Left lung (tissue), 10 donors: Measurements from ENCODE around the gene ZNF354C. TPM values are rescaled to one million over a fixed set of nuclear protein-coding genes. Genes with fewer than 3 reads are reported as not detected.

Experiments
- ATAC-seq: fragments of 200-7000 bp; cut with Tn5 transposase; one replicate; pipeline ENCODE4 v1.9.1; 2020; ENCODE audit warnings: moderate library complexity
- DNase-seq, 4 donors: peaks; one replicate each; pipeline ENCODE4 v3.0.0-alpha.2; 2013 to 2020
- H3K27ac ChIP-seq, 2 donors: fragments of 200-600 bp; sonication (generic) in 1 of 2; one replicate each; pipeline versions ENCODE4 v1.5.0 to v1.8.0; 2020 to 2021
- H3K27me3 ChIP-seq, 2 donors: fragments of 200-600 bp; sonication (generic) in 1 of 2; one replicate each; pipeline versions ENCODE4 v1.5.0 to v1.8.0; 2020 to 2021
- H3K36me3 ChIP-seq, 2 donors: fragments of 200-600 bp; sonication (generic) in 1 of 2; one replicate each; pipeline versions ENCODE4 v1.5.0 to v1.8.0; 2020 to 2021
- H3K4me1 ChIP-seq, 2 donors: fragments of 200-600 bp; one replicate each; pipeline ENCODE4 v1.8.0; 2021
- H3K4me3 ChIP-seq, 2 donors: fragments of 200-600 bp; sonication (generic) in 1 of 2; one replicate each; pipeline versions ENCODE4 v1.5.0 to v1.8.0; 2020 to 2021; ENCODE audit warnings: mild to moderate bottlenecking in 1 of 2
- H3K9me3 ChIP-seq, 2 donors: fragments of 200-600 bp; sonication (generic) in 1 of 2; one replicate each; pipeline versions ENCODE4 v1.5.0 to v1.8.0; 2020 to 2021
- CTCF ChIP-seq, 2 donors: fragments of 200-600 bp; sonication (generic) in 1 of 2; IDR thresholded peaks; one replicate each; pipeline versions ENCODE4 v1.5.0 to v1.8.0; 2021; ENCODE audit warnings: antibody characterized with exemption in 2 of 2
- intact Hi-C, 2 donors: fragments of 100-400 bp; cut with DNase I; formaldehyde crosslinking; loops; one replicate each; pipeline versions ENCODE4 v1.11.2 to v1.14.2; 2022
- polyA plus RNA-seq, 6 donors: library from polyadenylated mRNA; unstranded; fragments of 120-200 nt; gene quantifications; one replicate each; pipeline ENCODE4 v1.2.1, GENCODE V29; 2013; ENCODE audit not compliant: insufficient read length in 6 of 6
- total RNA-seq, 2 donors: library from RNA; stranded (reverse); fragmentation: NEBNext Ultra II Directional; extraction: Animal tissue kit (Norgen Biotek cat#: 25700); gene quantifications; one replicate each; pipeline ENCODE4 v1.2.1, GENCODE V29; 2021
- donor health status: DM: no; HTN: yes; CAD: no.
- donor health status: DM: no; HTN: no; CAD: no.

Gene ZNF354C
- total and polyA plus RNA-seq, 8 donors: 5.2 to 18.8 (median 15.9) TPM

GRCh38 chr5:179118338-179118737 is 58.2 kb downstream of the ZNF354C start:
- no peak for TF ChIP-seq CTCF (IDR thresholded peaks at IDR 0.05)
- no peak overlapping the region for H3K27ac ChIP-seq
- H3K36me3 ChIP-seq: peaks cover 0 to 9% of the 10 kb centered on the region in 2 donors
- ATAC-seq (no peak), DNase-seq (no peak)
- intact Hi-C loops: no loop called here
- peaks cover 0 to 12% of the 10 kb centered on the region in 2 donors for H3K27me3 ChIP-seq
- H3K4me1 ChIP-seq: no peaks in the 10 kb centered on the region
- peaks cover 0 to 85% of the 10 kb centered on the region in 2 donors for H3K9me3 ChIP-seq
- H3K4me3 ChIP-seq: no peak overlapping the region

- H3K36me3 ChIP-seq: peaks cover 0 to 9% of the 10 kb centered on the region in 2 donors
- DNase-seq (peak in 2 of 4 donors; percentile 16 to 38), ATAC-seq (no peak)
- intact Hi-C loops: no loop called here
- H3K4me3 ChIP-seq: no peak overlapping the region
- peaks cover 0 to 12% of the 10 kb centered on the region in 2 donors for H3K27me3 ChIP-seq
- H3K9me3 ChIP-seq: peaks cover 0 to 86% of the 10 kb centered on the region in 2 donors
- H3K4me1 ChIP-seq: no peaks in the 10 kb centered on the region
- no peak overlapping the region for H3K27ac ChIP-seq
- no peak for TF ChIP-seq CTCF (IDR thresholded peaks at IDR 0.05)
These were observed 58.7 kb downstream of the ZNF354C start for GRCh38 chr5:179118756-179119414.

GRCh38 chr5:179119415-179120170 is 59.4 kb downstream of the ZNF354C start:
- H3K36me3 ChIP-seq: peaks cover 0 to 9% of the 10 kb centered on the region in 2 donors
- H3K27ac ChIP-seq: no peak overlapping the region
- intact Hi-C loops: no loop called here
- H3K4me3 ChIP-seq: no peak overlapping the region
- TF ChIP-seq CTCF (IDR thresholded peaks at IDR 0.05): no peak
- H3K4me1 ChIP-seq: no peaks in the 10 kb centered on the region
- no peak for ATAC-seq
- peaks cover 0 to 85% of the 10 kb centered on the region in 2 donors for H3K9me3 ChIP-seq
- peaks cover 0 to 12% of the 10 kb centered on the region in 2 donors for H3K27me3 ChIP-seq
- DNase-seq: peak in 2 of 4 donors; percentile 16 to 55

- H3K4me1 ChIP-seq: no peaks in the 10 kb centered on the region
- ATAC-seq (no peak), DNase-seq (peak in 2 of 4 donors; percentile 12 to 74)
- peaks cover 0 to 12% of the 10 kb centered on the region in 2 donors for H3K27me3 ChIP-seq
- H3K36me3 ChIP-seq: peaks cover 0 to 16% of the 10 kb centered on the region in 2 donors
- intact Hi-C loops: no loop called here
- H3K9me3 ChIP-seq: peaks cover 0 to 86% of the 10 kb centered on the region in 2 donors
- no peak overlapping the region for H3K4me3 ChIP-seq
- TF ChIP-seq CTCF (IDR thresholded peaks at IDR 0.05): no peak
- H3K27ac ChIP-seq: no peak overlapping the region
These were observed 60.3 kb downstream of the ZNF354C start for GRCh38 chr5:179120421-179120861.
